Neural progenitor cell (in vitro differentiated cells): ENCODE measurements around the gene BHMT. TPM values are rescaled to one million over a fixed set of nuclear protein-coding genes. Genes with fewer than 3 reads are reported as not detected.
A peak's percentile ranks its signal among the peaks of the same experiment; 100 is the strongest.

ENCODE experiments used
- DNase-seq: peaks from one replicate; pipeline ENCODE4 v3.0.0-alpha.2; 2016; ENCODE audit warnings: low spot score
- H2AFZ ChIP-seq: fragments of 200-600 bp; sonication (generic); replicated peaks from 2 replicates; pipeline ENCODE4 v1.6.1; 2016; ENCODE audit warnings: antibody characterized with exemption
- H3F3A ChIP-seq: fragments of 200-600 bp; sonication (generic); 2 replicates; pipeline ENCODE4 v1.6.1; 2016; ENCODE audit warnings: antibody characterized with exemption, low read depth
- H3K27ac ChIP-seq: fragments of 200-600 bp; sonication (generic); 2 replicates; pipeline ENCODE4 v1.5.1; 2016; ENCODE audit warnings: mild to moderate bottlenecking
- H3K27me3 ChIP-seq: fragments of 200-600 bp; sonication (generic); 2 replicates; pipeline ENCODE4 v1.6.1; 2016; ENCODE audit warnings: mild to moderate bottlenecking, moderate library complexity
- H3K36me3 ChIP-seq: fragments of 200-600 bp; sonication (generic); 2 replicates; pipeline ENCODE4 v1.5.1; 2016
- H3K4me1 ChIP-seq: fragments of 200-600 bp; sonication (generic); 2 replicates; pipeline ENCODE4 v1.6.1; 2016; ENCODE audit warnings: mixed run types
- H3K4me2 ChIP-seq: fragments of 200-600 bp; sonication (generic); 2 replicates; pipeline ENCODE4 v1.6.1; 2016
- H3K4me3 ChIP-seq: fragments of 200-600 bp; sonication (generic); 2 replicates; pipeline ENCODE4 v1.5.1; 2016
- H3K79me2 ChIP-seq: fragments of 200-600 bp; sonication (generic); 2 replicates; pipeline ENCODE4 v1.6.1; 2016; ENCODE audit warnings: low read depth
- H3K9ac ChIP-seq: fragments of 200-600 bp; sonication (generic); 2 replicates; pipeline ENCODE4 v1.6.1; 2016
- H3K9me3 ChIP-seq: fragments of 200-600 bp; sonication (generic); 2 replicates; pipeline ENCODE4 v1.5.1; 2016; ENCODE audit warnings: low read depth
- H4K20me1 ChIP-seq: fragments of 200-600 bp; sonication (generic); 2 replicates; pipeline ENCODE4 v1.6.1; 2016; ENCODE audit warnings: low read depth
- H3K27ac Mint-ChIP-seq: 3 replicates; pipeline ENCODE4 v1.8.0; 2021; ENCODE audit warnings: mixed read lengths
- H3K27me3 Mint-ChIP-seq: 2 replicates; pipeline ENCODE4 v1.8.0; 2022; ENCODE audit warnings: low read depth, mild to moderate bottlenecking, inconsistent platforms, moderate library complexity, mixed read lengths; ENCODE audit not compliant: insufficient read depth
- H3K36me3 Mint-ChIP-seq: 3 replicates; pipeline ENCODE4 v1.8.0; 2021; ENCODE audit warnings: mixed read lengths
- H3K4me1 Mint-ChIP-seq: 3 replicates; pipeline ENCODE4 v1.8.0; 2021; ENCODE audit warnings: mixed read lengths
- H3K4me3 Mint-ChIP-seq: 3 replicates; pipeline ENCODE4 v1.8.0; 2021; ENCODE audit warnings: mild to moderate bottlenecking, moderate library complexity, mixed read lengths
- H3K9me3 Mint-ChIP-seq: 3 replicates; pipeline ENCODE4 v1.8.0; 2020; ENCODE audit warnings: mixed read lengths
- CTCF ChIP-seq: fragments of 200-600 bp; sonication (generic); IDR thresholded peaks from 2 replicates; pipeline ENCODE4 v1.5.1; 2017; ENCODE audit warnings: antibody characterized with exemption, mild to moderate bottlenecking
- EZH2 ChIP-seq: fragments of 200-600 bp; sonication (generic); IDR thresholded peaks from 2 replicates; pipeline ENCODE4 v1.6.1; 2017; ENCODE audit warnings: antibody characterized with exemption, mild to moderate bottlenecking, moderate library complexity
- EZH2phosphoT487 ChIP-seq: fragments of 200-600 bp; sonication (generic); IDR thresholded peaks from 2 replicates; pipeline ENCODE4 v1.6.1; 2017; ENCODE audit warnings: antibody characterized with exemption
- total RNA-seq: library from RNA; depleted of rRNA; stranded (reverse); fragments of >200 nt; gene quantifications from 2 replicates; pipeline ENCODE4 v1.2.3, GENCODE V29; 2015; ENCODE audit warnings: low replicate concordance

Gene BHMT
- total RNA-seq, 1 donor from 2014 or later, result 0.45 TPM

- H3K9me3 Mint-ChIP-seq, result no peaks in the 10 kb centered on the region
- H3K4me2 ChIP-seq, result no peak overlapping the region
- H3K27ac ChIP-seq, result no peak overlapping the region
- DNase-seq, result no peak
- no peaks in the 10 kb centered on the region for H3K27me3 ChIP-seq
- no peak overlapping the region for H2AFZ ChIP-seq
- no peaks in the 10 kb centered on the region for H3K79me2 ChIP-seq
- no peaks in the 10 kb centered on the region for H4K20me1 ChIP-seq
- no peaks in the 10 kb centered on the region for H3F3A ChIP-seq
- H3K36me3 ChIP-seq, result no peaks in the 10 kb centered on the region
- no peak overlapping the region for H3K9ac ChIP-seq
- H3K27me3 Mint-ChIP-seq, result peaks cover 2% of the 10 kb centered on the region
- TF ChIP-seq EZH2 (no peak), EZH2phosphoT487 (no peak), CTCF (no peak)
- no peaks in the 10 kb centered on the region for H3K36me3 Mint-ChIP-seq
- no peaks in the 10 kb centered on the region for H3K9me3 ChIP-seq
- H3K27ac Mint-ChIP-seq, result no peak overlapping the region
- no peak overlapping the region for H3K4me3 Mint-ChIP-seq
- no peaks in the 10 kb centered on the region for H3K4me1 Mint-ChIP-seq
- no peak overlapping the region for H3K4me3 ChIP-seq
- H3K4me1 ChIP-seq, result no peaks in the 10 kb centered on the region
Observed at GRCh38 chr5:79124607-79125006, 13.0 kb downstream of the BHMT start.

GRCh38 chr5:79130781-79131180, 19.2 kb downstream of the BHMT start:
- Histone ChIP-seq H3K9ac (no peak overlapping the region), H3K79me2 (no peaks in the 10 kb centered on the region), H3K4me2 (no peak overlapping the region), H3K27me3 (no peaks in the 10 kb centered on the region), H4K20me1 (no peaks in the 10 kb centered on the region), H3K36me3 (no peaks in the 10 kb centered on the region), H3K9me3 (no peaks in the 10 kb centered on the region), H3F3A (peaks cover 5% of the 10 kb centered on the region), H3K27ac (no peak overlapping the region), H3K4me1 (peaks cover 6% of the 10 kb centered on the region), H2AFZ (no peak overlapping the region), H3K4me3 (no peak overlapping the region)
- TF ChIP-seq EZH2phosphoT487, result no peak
- no peak for TF ChIP-seq EZH2
- no peak for TF ChIP-seq CTCF
- DNase-seq, result no peak
- no peak overlapping the region for H3K4me3 Mint-ChIP-seq
- H3K9me3 Mint-ChIP-seq, result peaks cover 2% of the 10 kb centered on the region
- H3K4me1 Mint-ChIP-seq, result peaks cover 18% of the 10 kb centered on the region
- peaks cover 6% of the 10 kb centered on the region for H3K27me3 Mint-ChIP-seq
- H3K36me3 Mint-ChIP-seq, result no peaks in the 10 kb centered on the region
- H3K27ac Mint-ChIP-seq, result no peak overlapping the region

- no peak overlapping the region for H3K27ac ChIP-seq
- H2AFZ ChIP-seq, result peak overlapping the region; percentile 86
- H3K4me3 ChIP-seq, result peak overlapping the region; percentile 28
- H3K4me1 ChIP-seq, result peaks cover 6% of the 10 kb centered on the region
- no peaks in the 10 kb centered on the region for H3K9me3 ChIP-seq
- H3K27me3 ChIP-seq, result no peaks in the 10 kb centered on the region
- peaks cover 18% of the 10 kb centered on the region for H3F3A ChIP-seq
- H3K9ac ChIP-seq, result no peak overlapping the region
- peaks cover 2% of the 10 kb centered on the region for H3K9me3 Mint-ChIP-seq
- H3K27ac Mint-ChIP-seq, result peak overlapping the region; percentile 50
- peaks cover 6% of the 10 kb centered on the region for H3K27me3 Mint-ChIP-seq
- no peaks in the 10 kb centered on the region for H3K79me2 ChIP-seq
- H3K4me2 ChIP-seq, result peak overlapping the region; percentile 70
- no peaks in the 10 kb centered on the region for H3K36me3 ChIP-seq
- peak overlapping the region; percentile 81 for H3K4me3 Mint-ChIP-seq
- H3K36me3 Mint-ChIP-seq, result no peaks in the 10 kb centered on the region
- H3K4me1 Mint-ChIP-seq, result peaks cover 18% of the 10 kb centered on the region
- H4K20me1 ChIP-seq, result no peaks in the 10 kb centered on the region
- DNase-seq, result peak; percentile 52
- TF ChIP-seq EZH2 (no peak), CTCF (peak; percentile 65)
Observed at GRCh38 chr5:79133121-79133656, 21.6 kb downstream of the BHMT start.
